ENCODE measurements around the gene SETBP1.

DNA sequence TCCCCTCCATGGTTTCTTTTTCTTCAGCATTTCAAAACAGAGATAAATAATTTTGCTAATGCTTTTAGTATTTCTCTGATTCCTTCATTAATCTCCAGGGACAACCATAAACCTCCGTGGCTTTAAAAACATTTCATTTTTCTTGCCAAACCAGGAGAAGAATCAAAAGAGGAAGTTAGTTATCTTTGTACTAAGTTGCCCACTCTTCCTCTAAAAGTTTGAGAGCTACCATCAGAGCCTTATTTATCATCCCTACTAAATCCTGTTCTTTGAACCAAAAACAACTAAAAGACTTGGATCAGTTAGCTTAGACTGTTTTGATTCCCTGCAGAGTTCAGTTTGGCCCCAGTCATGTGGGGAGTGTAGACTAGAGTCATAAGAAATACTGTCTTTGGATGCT is 208.4 kb downstream of the SETBP1 start:
- TF ChIP-seq CTCF (IDR thresholded peaks at IDR 0.05) (no peak), EZH2 (IDR thresholded peaks at IDR 0.05) (no peak), EZH2phosphoT487 (IDR thresholded peaks at IDR 0.05) (no peak)

All from neural progenitor cell (in vitro differentiated cells).